IMR-90 (cell line): ENCODE measurements around the gene C11orf21. TPM values are rescaled to one million over a fixed set of nuclear protein-coding genes. Genes with fewer than 3 reads are reported as not detected.

Experiments used
- ATAC-seq: fragments of 200-7000 bp; cut with Tn5 transposase; 2 replicates; pipeline ENCODE4 v1.9.1; 2020; ENCODE audit warnings: low read depth, mild to moderate bottlenecking, moderate library complexity
- BruUV-seq: library from RNA; stranded (reverse); fragments of 400-500 nt; replicated peaks from 2 replicates; lab custom pipeline; 2021; lab: Mats Ljungman, UMichigan
- CTCF ChIA-PET: fragments of 300-600 bp; formaldehyde crosslinking; extraction: SDS; loops from one replicate; lab custom pipeline; 2021; ENCODE audit warnings: antibody characterized with exemption; lab: Yijun Ruan, JAX
- POLR2A ChIA-PET: fragments of 300-600 bp; sonication (Branson Sonifier 250); formaldehyde crosslinking; loops from one replicate; lab custom pipeline; 2022; ENCODE audit warnings: antibody characterized with exemption; ENCODE audit not compliant: unreplicated experiment; lab: Charles Lee
- DNase-seq: peaks from one replicate; pipeline ENCODE4 v3.0.0; 2013
- H2AFZ ChIP-seq: replicated peaks from 2 replicates; pipeline ENCODE3; 2013; ENCODE audit warnings: low read length, mild to moderate bottlenecking; ENCODE audit not compliant: poor library complexity
- H2AK5ac ChIP-seq: 2 replicates; pipeline ENCODE4 v1.6.1; 2013; ENCODE audit warnings: low read depth, low read length, inconsistent platforms
- H2AK9ac ChIP-seq: replicated peaks from 2 replicates; pipeline ENCODE3; 2013; ENCODE audit warnings: mild to moderate bottlenecking, low read depth, low read length, moderate library complexity; ENCODE audit not compliant: poor library complexity
- H2BK120ac ChIP-seq: 2 replicates; pipeline ENCODE4 v1.6.1; 2013; ENCODE audit warnings: low read depth, low read length, inconsistent platforms
- H2BK15ac ChIP-seq: 3 replicates; pipeline ENCODE4 v1.6.1; 2013; ENCODE audit warnings: low read depth, low read length, inconsistent platforms
- H2BK20ac ChIP-seq: 2 replicates; pipeline ENCODE4 v1.6.1; 2013; ENCODE audit warnings: low read depth, mild to moderate bottlenecking, inconsistent platforms, low read length, moderate library complexity
- H2BK5ac ChIP-seq: 2 replicates; pipeline ENCODE4 v1.6.1; 2013; ENCODE audit warnings: mild to moderate bottlenecking, low read depth, low read length, inconsistent platforms; ENCODE audit not compliant: poor library complexity, severe bottlenecking
- H3K14ac ChIP-seq: replicated peaks from 2 replicates; pipeline ENCODE4 v1.6.1; 2013; ENCODE audit warnings: low read depth, low read length, inconsistent platforms
- H3K18ac ChIP-seq: 2 replicates; pipeline ENCODE4 v1.6.1; 2013; ENCODE audit warnings: low read depth, low read length, control low read depth
- H3K23ac ChIP-seq: 2 replicates; pipeline ENCODE4 v1.6.1; 2013; ENCODE audit warnings: low read depth, low read length, inconsistent platforms
- H3K27ac ChIP-seq: 2 replicates; pipeline ENCODE4 v1.5.1; 2013; ENCODE audit warnings: mild to moderate bottlenecking, control low read depth, low read length; ENCODE audit not compliant: insufficient read depth
- H3K27me3 ChIP-seq: 2 replicates; pipeline ENCODE4 v1.6.1; 2013; ENCODE audit warnings: low read length; ENCODE audit not compliant: control insufficient read depth, insufficient read depth
- H3K36me3 ChIP-seq: 2 replicates; pipeline ENCODE4 v1.6.1; 2013; ENCODE audit warnings: low read length, mixed read lengths; ENCODE audit not compliant: control insufficient read depth, insufficient read depth
- H3K4ac ChIP-seq: 2 replicates; pipeline ENCODE4 v1.6.1; 2013; ENCODE audit warnings: low read depth, low read length, inconsistent platforms
- H3K4me1 ChIP-seq: 2 replicates; pipeline ENCODE4 v1.6.1; 2013; ENCODE audit warnings: low read length, mixed read lengths; ENCODE audit not compliant: control insufficient read depth, insufficient read depth
- H3K4me2 ChIP-seq: 2 replicates; pipeline ENCODE4 v1.6.1; 2013; ENCODE audit warnings: low read depth, mild to moderate bottlenecking, control low read depth, low read length, moderate library complexity
- H3K4me3 ChIP-seq: 2 replicates; pipeline ENCODE4 v1.5.1; 2013; ENCODE audit warnings: low read depth, mild to moderate bottlenecking, control low read depth, low read length, moderate library complexity; ENCODE audit not compliant: insufficient read depth
- H3K56ac ChIP-seq: 2 replicates; pipeline ENCODE4 v1.6.1; 2013; ENCODE audit warnings: low read length, inconsistent platforms; ENCODE audit not compliant: insufficient read depth; ENCODE audit errors: extremely low read depth
- H3K79me1 ChIP-seq, 2 experiments: 2 replicates each; pipeline ENCODE4 v1.6.1; 2013; ENCODE audit warnings: low read length in 2 of 2, inconsistent platforms in 1 of 2, low read depth in 1 of 2
- H3K9ac ChIP-seq: 2 replicates; pipeline ENCODE4 v1.6.1; 2013; ENCODE audit warnings: low read depth, low read length, control low read depth
- H3K9me1 ChIP-seq: 2 replicates; pipeline ENCODE4 v1.6.1; 2013; ENCODE audit warnings: low read length, inconsistent platforms; ENCODE audit not compliant: insufficient read depth
- H3K9me3 ChIP-seq: 2 replicates; pipeline ENCODE4 v1.6.1; 2013; ENCODE audit warnings: low read length; ENCODE audit not compliant: control insufficient read depth, insufficient read depth
- H4K20me1 ChIP-seq: 2 replicates; pipeline ENCODE4 v1.6.1; 2013; ENCODE audit warnings: low read length, inconsistent platforms; ENCODE audit not compliant: insufficient read depth
- H4K5ac ChIP-seq: 2 replicates; pipeline ENCODE4 v1.6.1; 2013; ENCODE audit warnings: mild to moderate bottlenecking, low read depth, low read length, control low read depth
- H4K8ac ChIP-seq, 2 experiments: 2 replicates each; pipeline ENCODE4 v1.6.1; 2013; ENCODE audit warnings: low read depth in 2 of 2, low read length in 2 of 2, control low read depth in 1 of 2, inconsistent platforms in 1 of 2
- H4K91ac ChIP-seq: 2 replicates; pipeline ENCODE4 v1.6.1; 2013; ENCODE audit warnings: low read depth, low read length, inconsistent platforms; ENCODE audit not compliant: insufficient read depth
- CEBPB ChIP-seq: IDR thresholded peaks from 2 replicates; pipeline ENCODE4 v1.6.1; 2012; ENCODE audit warnings: low read depth, low read length, improper control_type of control experiment
- CHD1 ChIP-seq: IDR thresholded peaks from 2 replicates; pipeline ENCODE4 v1.6.1; 2012; ENCODE audit warnings: low read depth, low read length, improper control_type of control experiment
- WGBS, 2 experiments: methylation state at CpG; one replicate each; pipeline versions ENCODE4 v1.1.5 to v1.1.7; 2013; ENCODE audit warnings: missing lambda C conversion rate in 2 of 2; ENCODE audit not compliant: insufficient read length in 1 of 2; ENCODE audit errors: extremely low coverage in 2 of 2; 5-methylcytosine and 5-hydroxymethylcytosine counted together
- dilution Hi-C: fragments of 300-500 bp; cut with HindIII; formaldehyde crosslinking; loops from one replicate; pipeline ENCODE4 v1.14.3; 2018; ENCODE audit warnings: low sequenced_read_pairs; ENCODE audit not compliant: unreplicated experiment
- in situ Hi-C: fragments of 300-500 bp; cut with MboI; formaldehyde crosslinking; loops from 3 replicates; pipeline ENCODE4 v1.14.3; 2019; ENCODE audit warnings: low sequenced_read_pairs, inconsistent platforms, mixed read lengths
- intact Hi-C: fragments of 100-400 bp; cut with micrococcal nuclease; formaldehyde crosslinking; loops from 2 replicates; pipeline ENCODE4 v1.10.0; 2022
- polyA plus RNA-seq, 3 experiments: library from polyadenylated mRNA; depleted of rRNA; stranded (reverse); fragments of >200 nt; gene quantifications; 2 replicates each; pipeline ENCODE4 v1.2.3, GENCODE V29; 2012; ENCODE audit warnings: low replicate concordance in 1 of 3
- total RNA-seq: library from RNA; depleted of rRNA; stranded (reverse); fragments of >200 nt; gene quantifications from 2 replicates; pipeline ENCODE4 v1.2.3, GENCODE V29; 2012

The C11orf21 gene
- total and polyA plus RNA-seq, 2 of the 4 experiments (the other 2 are of a cell fraction): not detected

- H3K23ac ChIP-seq: no peak overlapping the region
- no peak overlapping the region for H3K4ac ChIP-seq
- POLR2A ChIA-PET: no interaction called here
- dilution Hi-C loops: no loop called here
- H3K9ac ChIP-seq: no peak overlapping the region
- ATAC-seq: no peak
- H3K4me3 ChIP-seq: no peak overlapping the region
- H3K27me3 ChIP-seq: peaks cover 14% of the 10 kb centered on the region
- no peaks in the 10 kb centered on the region for H3K79me1 ChIP-seq
- H2AK5ac ChIP-seq: no peak overlapping the region
- no peak overlapping the region for H2BK20ac ChIP-seq
- WGBS, 2 experiments: 93% methylated on average over 3 of the region's 4 CpGs; no CpG with 5 or more reads in 1 of the 2 experiments
- no peak overlapping the region for H2AFZ ChIP-seq
- BruUV-seq: no TSS peak
- H2BK15ac ChIP-seq: no peak overlapping the region
- no peak overlapping the region for H3K18ac ChIP-seq
- H3K27ac ChIP-seq: no peak overlapping the region
- no peak overlapping the region for H2AK9ac ChIP-seq
- H4K5ac ChIP-seq: no peak overlapping the region
- TF ChIP-seq CEBPB (no peak), CHD1 (no peak)
- H3K36me3 ChIP-seq: no peaks in the 10 kb centered on the region
- no peak overlapping the region for H2BK120ac ChIP-seq
- H3K4me1 ChIP-seq: peaks cover 11% of the 10 kb centered on the region
- H2BK5ac ChIP-seq: no peak overlapping the region
- no peak overlapping the region for H3K4me2 ChIP-seq
- H3K14ac ChIP-seq: no peak overlapping the region
- in situ Hi-C loops: no loop called here
- intact Hi-C loops: no loop called here
- no peak overlapping the region; the same call in 1 of the 2 replicates for H3K56ac ChIP-seq
- DNase-seq: no peak
- CTCF ChIA-PET: no interaction called here
- no peak overlapping the region for H4K91ac ChIP-seq
- H3K9me3 ChIP-seq: no peaks in the 10 kb centered on the region; the same call in 1 of the 2 replicates
- H4K20me1 ChIP-seq: no peaks in the 10 kb centered on the region
- peaks cover 2% of the 10 kb centered on the region; the same call in 1 of the 2 replicates for H3K9me1 ChIP-seq
- H4K8ac ChIP-seq: no peak overlapping the region
Observed at GRCh38 chr11:2318123-2318522, 16.4 kb upstream of the C11orf21 start.
